Stimulated activated CD8-positive, alpha-beta memory T cell treated with anti-CD3 and anti-CD28 coated beads, Interleukin-12 subunit alpha, Interleukin-12 subunit beta, amount 100 ng/mL, for 1 hour (primary cell): ENCODE results near the gene AIFM3.
"Not testable (repeated sequence)": the region's sequence is repeated elsewhere in the genome, so short reads cannot be mapped to it uniquely, and the experiment has no call there.

ENCODE experiments used
- DNase-seq: peaks from one replicate; pipeline ENCODE4 v3.0.0-alpha.2; 2020; ENCODE audit warnings: low read depth

AIFM3 gene

GRCh38 chr22:20940904-20941385, 26.1 kb upstream of the AIFM3 start:
- no peak for DNase-seq

DNA sequence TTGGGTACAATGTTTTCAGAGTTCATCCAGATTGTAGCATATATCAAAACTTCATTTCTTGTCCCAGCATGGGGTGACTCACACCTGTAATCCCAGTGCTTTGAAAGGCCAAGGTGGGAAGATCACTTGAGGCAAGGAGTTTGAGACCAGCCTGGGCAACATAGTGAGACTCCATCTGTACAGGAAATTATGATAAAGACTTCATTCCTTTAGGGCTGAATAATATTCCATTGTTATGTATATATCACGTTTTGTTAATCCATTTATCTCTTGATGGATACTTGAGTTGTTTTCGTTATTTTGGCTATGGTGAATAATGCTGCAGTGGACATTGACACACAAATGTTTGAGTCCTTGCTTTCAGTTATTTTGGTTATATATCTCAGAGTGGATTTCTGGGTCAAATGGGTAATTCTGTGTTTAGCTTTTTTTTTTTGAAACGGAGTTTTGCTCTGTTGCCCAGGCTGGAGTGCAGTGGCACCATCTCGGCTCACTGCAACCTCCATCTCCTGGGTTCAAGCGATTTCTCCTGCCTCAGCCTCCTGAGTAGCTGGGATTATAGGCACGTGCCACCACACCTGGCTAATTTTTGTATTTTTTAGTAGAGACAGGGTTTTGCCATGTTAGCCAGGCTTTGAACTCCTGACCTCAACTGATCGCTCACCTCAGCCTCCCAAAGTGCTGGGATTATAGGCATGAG, 24.7 kb upstream of the AIFM3 start:
- DNase-seq = not testable (repeated sequence)

DNA sequence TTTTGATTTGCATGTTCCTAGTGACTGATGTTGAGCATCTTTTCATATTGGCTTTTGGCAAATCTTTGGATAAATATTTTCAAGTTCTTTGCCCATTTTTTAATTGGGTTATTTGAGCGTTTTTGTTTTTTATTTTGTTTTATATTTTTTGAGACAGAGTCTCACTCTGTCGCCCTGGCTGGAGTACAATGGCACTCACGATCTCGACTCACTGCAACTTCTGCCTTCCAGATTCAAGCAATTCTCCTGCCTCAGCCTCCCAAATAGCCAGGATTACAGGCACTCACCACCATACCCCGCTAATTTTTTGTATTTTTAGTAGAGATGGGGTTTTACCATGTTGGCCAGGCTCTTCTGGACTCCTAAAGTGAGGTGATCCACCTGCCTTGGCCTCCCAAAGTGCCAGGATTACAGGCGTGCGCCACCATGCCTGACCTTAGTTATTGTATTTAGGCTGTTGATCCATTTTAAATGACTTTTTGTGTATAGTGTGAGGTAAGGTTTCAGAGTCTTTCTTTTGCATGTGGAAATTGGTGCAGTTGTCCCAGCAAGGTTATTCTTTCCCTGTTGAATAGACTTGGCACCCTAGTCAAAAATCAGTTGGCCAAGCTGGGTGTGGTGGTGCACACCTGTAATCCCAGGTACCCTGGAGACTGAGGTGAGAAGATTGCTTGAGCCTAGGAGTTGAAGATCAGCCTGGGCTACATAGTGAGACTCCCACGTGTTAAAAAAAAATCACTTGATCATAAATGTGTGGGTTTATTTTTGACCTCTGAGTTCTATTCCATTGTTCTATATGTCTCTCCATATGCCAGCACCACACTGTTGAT, 23.7 kb upstream of the AIFM3 start:
- no peak for DNase-seq

- DNase-seq = no peak
Measured at GRCh38 chr22:20944042-20944441, 23.0 kb upstream of the AIFM3 start.

DNA sequence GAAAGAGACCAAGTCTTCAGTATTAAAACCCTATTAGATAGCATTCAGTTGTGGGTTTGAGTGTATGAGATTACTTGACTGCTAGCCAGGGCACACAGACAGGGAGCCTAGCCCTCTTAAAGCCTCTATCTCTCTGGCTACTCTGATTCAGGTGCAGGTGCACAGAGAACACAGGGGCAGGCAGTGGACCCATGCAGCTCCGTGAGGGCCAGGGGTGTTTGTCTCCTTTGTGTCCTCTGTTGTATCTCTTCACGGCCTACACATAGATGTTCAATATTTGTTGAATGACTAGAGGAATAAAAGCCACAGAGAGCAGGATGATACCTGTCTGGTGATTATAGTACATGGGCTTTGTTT, 21.5 kb upstream of the AIFM3 start:
- no peak for DNase-seq

DNA sequence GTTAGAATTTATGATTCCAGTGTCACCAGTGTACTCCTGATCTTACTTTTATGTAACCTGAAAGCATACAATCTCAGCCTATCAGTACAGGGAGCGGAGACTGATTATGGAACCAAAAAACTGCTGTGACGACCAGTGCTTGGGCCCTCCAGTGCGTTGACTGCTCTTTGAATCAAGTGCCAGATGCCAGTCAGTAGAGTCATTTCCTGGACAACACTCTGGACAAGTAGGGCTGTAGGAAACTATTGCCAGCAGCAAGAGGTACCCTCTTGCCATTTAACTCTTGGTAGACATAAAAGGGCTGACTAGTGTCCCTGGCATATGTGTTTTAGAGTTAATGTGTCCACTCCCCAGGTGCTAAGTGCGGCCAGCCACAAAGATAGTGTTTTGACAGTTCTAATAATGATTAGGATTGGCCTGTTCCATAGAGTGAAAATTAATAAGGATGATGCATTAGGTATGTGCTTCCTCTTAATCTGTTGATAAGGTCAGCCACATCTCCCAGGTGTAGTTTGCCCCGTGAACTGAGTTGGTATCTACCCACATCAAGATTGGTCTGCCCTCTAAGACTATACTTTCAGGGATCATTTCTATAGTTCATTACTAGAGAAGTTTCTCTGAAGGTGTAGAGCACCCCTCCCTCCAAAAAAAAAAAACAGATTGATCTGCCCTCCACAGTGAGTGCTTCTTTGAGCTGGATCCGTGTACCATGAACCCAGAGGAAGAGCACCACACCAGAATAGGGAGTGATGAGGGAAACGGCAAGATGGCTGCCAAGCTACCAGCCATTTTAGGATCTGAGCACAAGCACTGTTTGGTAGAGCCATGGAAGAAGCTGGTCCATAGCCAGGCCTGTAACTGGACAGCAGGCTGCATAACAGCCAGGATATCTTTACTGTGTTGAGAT, 20.7 kb upstream of the AIFM3 start:
- no peak for DNase-seq

DNA sequence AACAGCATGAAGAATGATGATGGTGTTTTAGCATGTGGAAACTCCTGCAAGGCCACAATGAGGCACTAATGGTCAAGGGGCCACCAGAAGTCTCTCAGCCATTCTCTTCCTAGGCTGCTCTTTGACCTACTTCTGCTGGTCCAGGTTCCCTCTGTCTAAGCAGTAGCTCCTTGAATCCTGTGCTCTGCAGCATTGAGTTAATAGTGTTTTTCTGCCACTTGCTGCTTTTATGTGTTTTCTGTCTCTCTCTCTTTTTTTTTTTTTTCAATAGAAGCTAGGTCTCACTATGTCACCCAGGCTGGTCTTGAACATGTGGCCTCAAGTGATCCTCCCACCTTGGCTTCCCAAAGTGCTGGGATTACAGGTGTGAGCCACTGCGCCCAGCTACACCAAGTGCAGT, 20.1 kb upstream of the AIFM3 start:
- DNase-seq = no peak

- no peak for DNase-seq
Measured at GRCh38 chr22:20948450-20948849, 18.6 kb upstream of the AIFM3 start.

- DNase-seq = no peak
Measured at GRCh38 chr22:20948989-20949388, 18.1 kb upstream of the AIFM3 start.

DNA sequence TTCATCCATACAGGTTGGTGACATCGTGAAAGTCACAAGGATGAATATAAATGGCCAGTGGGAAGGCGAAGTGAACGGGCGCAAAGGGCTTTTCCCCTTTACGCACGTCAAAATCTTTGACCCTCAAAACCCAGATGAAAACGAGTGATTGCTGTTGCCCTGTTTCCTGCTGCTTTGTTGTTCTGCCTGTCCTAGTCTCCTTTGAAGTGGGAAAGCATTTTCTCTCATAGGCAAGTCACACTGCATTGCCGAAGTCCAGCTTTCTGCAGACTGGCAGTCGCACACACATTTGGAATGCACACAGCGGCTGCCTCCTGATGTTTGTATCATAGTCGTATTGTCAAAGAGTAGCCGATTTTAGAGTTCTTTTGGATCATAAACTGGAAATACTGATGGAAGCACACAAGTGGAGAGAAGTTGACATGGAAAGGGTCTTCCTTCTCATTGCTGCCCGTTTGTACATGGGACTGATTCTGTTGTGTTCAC, 17.3 kb upstream of the AIFM3 start:
- no peak for DNase-seq

DNA sequence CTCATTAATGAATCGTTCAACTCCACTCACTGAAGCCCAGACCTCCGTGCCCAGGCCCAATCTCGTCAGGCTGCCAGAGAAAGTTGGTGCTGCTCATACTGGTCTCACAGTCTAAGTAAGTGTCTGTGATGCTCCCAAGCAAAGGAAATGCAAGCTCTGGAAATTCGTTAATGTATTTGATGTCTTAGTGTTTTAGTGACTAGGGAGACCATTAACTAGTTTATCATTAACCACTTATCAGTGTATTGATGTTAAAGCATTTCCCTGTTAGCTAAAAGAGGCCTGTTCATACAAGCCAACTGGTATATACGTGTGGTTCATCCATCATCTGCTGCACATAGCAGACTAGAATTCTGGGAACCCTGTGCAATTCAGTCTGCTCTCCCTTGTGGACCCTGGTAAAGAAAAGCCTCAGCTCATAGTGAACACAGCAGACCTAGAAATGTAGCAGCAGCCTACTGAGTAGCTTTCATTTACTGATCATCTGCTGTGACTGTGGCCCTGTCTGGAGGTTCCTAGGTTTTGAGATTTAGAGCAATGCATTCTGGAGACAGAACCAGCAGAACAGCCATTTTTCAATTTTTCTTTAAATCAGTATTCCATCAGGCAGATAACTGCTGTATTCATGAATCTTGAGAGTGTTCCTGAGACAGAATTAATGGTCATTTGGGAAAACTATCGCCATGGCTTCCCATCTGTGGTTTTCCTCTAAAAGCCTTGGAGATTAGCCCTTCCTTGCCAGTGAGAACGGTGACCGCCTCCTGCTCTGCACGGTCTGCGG, 15.7 kb upstream of the AIFM3 start:
- DNase-seq = no peak

- DNase-seq = no peak
Measured at GRCh38 chr22:20951932-20952380, 15.1 kb upstream of the AIFM3 start.

- no peak for DNase-seq
Measured at GRCh38 chr22:20952544-20953341, 14.3 kb upstream of the AIFM3 start.

- no peak for DNase-seq
Measured at GRCh38 chr22:20953342-20953608, 13.8 kb upstream of the AIFM3 start.

DNA sequence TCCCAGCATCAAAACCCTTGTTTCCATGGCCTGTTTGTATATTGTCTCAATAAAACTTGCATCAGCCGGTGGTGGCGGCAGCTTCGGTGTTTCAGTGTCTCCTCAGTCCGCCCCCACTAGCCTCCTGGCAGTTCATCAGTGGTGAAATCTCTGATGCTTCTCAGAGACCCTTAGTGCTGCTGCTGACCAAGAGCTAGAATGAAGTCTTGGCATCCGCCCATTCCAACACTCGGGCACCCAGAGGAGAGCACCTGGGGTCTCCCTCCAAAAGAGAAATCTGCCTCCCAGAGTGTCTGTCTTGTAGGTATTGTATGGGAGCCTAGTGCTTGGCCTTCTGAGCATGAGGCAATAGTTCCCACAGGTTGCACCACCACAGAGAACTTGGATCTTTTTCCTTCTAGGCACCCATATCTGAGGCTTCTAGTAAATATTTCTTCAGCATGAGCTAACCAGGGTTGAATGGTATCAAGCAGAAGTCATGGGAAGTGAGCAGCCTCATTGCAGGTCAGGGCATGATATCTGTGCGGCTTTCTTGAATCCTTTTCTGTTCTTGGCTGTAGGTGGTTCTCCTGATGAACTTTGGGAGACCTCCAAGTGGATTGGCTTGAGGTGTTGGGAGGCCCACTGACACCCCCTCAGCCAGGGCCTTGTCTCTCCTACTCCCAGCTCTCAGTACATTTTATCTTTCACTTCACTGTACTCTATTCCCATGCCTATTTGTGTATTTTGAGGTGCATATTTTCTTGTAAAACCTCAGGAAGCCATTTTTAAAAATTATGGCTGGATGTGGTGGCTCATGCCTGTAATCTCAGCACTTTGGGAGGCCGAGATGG, 13.2 kb upstream of the AIFM3 start:
- DNase-seq = no peak

DNA sequence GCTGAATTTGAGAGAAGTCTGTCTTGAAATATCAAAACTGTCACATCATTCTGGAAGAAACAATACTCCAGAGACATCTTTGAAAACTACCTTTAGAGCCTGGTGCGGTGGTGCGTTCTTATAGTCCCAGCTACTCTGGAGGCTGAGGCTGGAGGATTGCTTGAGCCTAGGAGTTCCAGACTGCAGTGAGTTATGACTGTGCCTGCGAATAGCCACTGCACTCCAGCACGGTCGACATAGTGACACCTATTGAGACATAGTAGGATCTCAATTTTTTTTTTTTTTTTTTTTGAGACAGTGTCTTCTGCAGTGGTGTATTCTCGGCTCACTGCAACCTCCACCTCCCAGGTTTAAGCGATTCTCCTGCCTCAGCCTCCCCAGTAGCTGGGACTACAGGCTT, 11.5 kb upstream of the AIFM3 start:
- DNase-seq = no peak

- no peak for DNase-seq
Measured at GRCh38 chr22:20956258-20957101, 10.6 kb upstream of the AIFM3 start.

DNA sequence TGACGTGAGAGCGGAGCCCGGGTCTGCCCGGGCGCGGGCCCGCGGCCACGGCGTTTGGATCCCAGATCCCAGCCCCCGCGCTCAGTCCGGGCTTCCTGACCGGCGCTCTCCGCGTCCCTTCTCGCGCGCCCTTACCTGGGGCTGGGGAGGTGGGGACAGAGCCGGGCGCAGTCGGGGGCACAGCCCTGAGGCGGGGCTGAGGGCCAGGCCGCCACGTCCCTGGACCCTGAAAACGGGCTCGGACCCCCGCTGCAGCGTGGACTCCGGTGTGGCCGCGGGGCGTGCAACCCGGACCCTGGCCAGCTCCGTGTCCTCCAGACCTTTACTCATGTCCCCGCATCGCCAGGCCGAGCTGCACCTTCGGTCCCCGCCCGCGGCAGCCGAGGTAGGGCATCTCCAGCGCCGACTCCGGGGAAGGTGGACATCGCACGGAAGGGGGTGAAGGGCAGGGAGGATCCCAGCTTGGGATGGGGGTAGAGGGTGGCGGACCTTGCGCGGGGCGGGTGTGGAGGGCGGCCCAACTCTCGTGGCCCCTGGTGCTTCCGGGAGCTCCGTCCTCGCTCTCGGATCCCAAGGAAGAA, 9.9 kb upstream of the AIFM3 start:
- DNase-seq = no peak
